SK-N-SH (cell line): ENCODE results near the gene TNFAIP3. TPM values are rescaled to one million over a fixed set of nuclear protein-coding genes. Genes with fewer than 3 reads are reported as not detected.

Experiments used
- CTCF ChIA-PET: fragments of 300-600, 350-600 bp; formaldehyde crosslinking; extraction: SDS; loops from one replicate; lab custom pipeline; 2021; lab: Yijun Ruan, JAX
- POLR2A ChIA-PET: fragments of 350-600 bp; sonication (Branson Sonifier 250); formaldehyde crosslinking; extraction: SDS; loops from one replicate; lab custom pipeline; 2020; ENCODE audit warnings: antibody characterized with exemption, inconsistent platforms; lab: Yijun Ruan, JAX
- DNase-seq: peaks from one replicate; pipeline ENCODE4 v3.0.0; 2012
- H2AFZ ChIP-seq: fragments of 200-600 bp; sonication (generic); 2 replicates; pipeline ENCODE4 v1.8.1; 2016; ENCODE audit warnings: antibody characterized with exemption, mild to moderate bottlenecking, low read depth
- H3F3A ChIP-seq: fragments of 200-600 bp; sonication (generic); replicated peaks from 2 replicates; pipeline ENCODE3; 2016; ENCODE audit warnings: antibody characterized with exemption, mild to moderate bottlenecking; ENCODE audit not compliant: insufficient read depth
- H3K27ac ChIP-seq, 2 experiments: fragments of 200-500 bp in 1 of 2; fragments of 200-600 bp in 1 of 2; sonication (Bioruptor generic) in 1 of 2; sonication (generic), shearing (Covaris generic) in 1 of 2; 2 replicates each; pipeline versions ENCODE4 v1.5.1 to v1.6.1; 2014 to 2016; ENCODE audit warnings: low read depth in 2 of 2, inconsistent platforms in 1 of 2, low read length in 1 of 2, mild to moderate bottlenecking in 1 of 2, mixed read lengths in 1 of 2
- H3K27me3 ChIP-seq: fragments of 200-600 bp; sonication (generic), shearing (Covaris generic); 2 replicates; pipeline ENCODE4 v1.6.1; 2016; ENCODE audit warnings: mixed run types; ENCODE audit not compliant: insufficient read depth
- H3K36me3 ChIP-seq, 2 experiments: fragments of 200-500 bp in 1 of 2; fragments of 200-600 bp in 1 of 2; sonication (Bioruptor generic) in 1 of 2; sonication (generic) in 1 of 2; replicated peaks in 1 of 2; 2 replicates each; pipeline versions ENCODE3 to v1.5.1; 2014 to 2016; ENCODE audit warnings: low read length in 1 of 2, mild to moderate bottlenecking in 1 of 2; ENCODE audit not compliant: insufficient read depth in 2 of 2, control insufficient read depth in 1 of 2
- H3K4me1 ChIP-seq, 2 experiments: fragments of 200-500 bp in 1 of 2; fragments of 200-600 bp in 1 of 2; sonication (Bioruptor generic) in 1 of 2; sonication (generic), shearing (Covaris generic) in 1 of 2; 2 replicates each; pipeline versions ENCODE4 v1.5.1 to v1.6.1; 2014 to 2016; ENCODE audit warnings: low read depth in 1 of 2, low read length in 1 of 2, mixed run types in 1 of 2; ENCODE audit not compliant: insufficient read depth in 2 of 2, control insufficient read depth in 1 of 2
- H3K4me2 ChIP-seq: fragments of 200-600 bp; sonication (generic), shearing (Covaris generic); 2 replicates; pipeline ENCODE4 v1.6.1; 2017; ENCODE audit warnings: mixed run types
- H3K4me3 ChIP-seq, 2 experiments: fragments of 200-500 bp in 1 of 2; fragments of 200-600 bp in 1 of 2; sonication (Bioruptor generic) in 1 of 2; sonication (generic), shearing (Covaris generic) in 1 of 2; 2 replicates each; pipeline versions ENCODE4 v1.5.1 to v1.8.1; 2014 to 2016; ENCODE audit warnings: low read depth in 2 of 2, inconsistent platforms in 1 of 2, low read length in 1 of 2, mild to moderate bottlenecking in 1 of 2, mixed read lengths in 1 of 2, moderate library complexity in 1 of 2
- H3K79me2 ChIP-seq: fragments of 200-600 bp; sonication (generic); 2 replicates; pipeline ENCODE4 v1.8.1; 2017; ENCODE audit warnings: mild to moderate bottlenecking; ENCODE audit not compliant: insufficient read depth
- H3K9ac ChIP-seq: fragments of 200-600 bp; sonication (generic); 2 replicates; pipeline ENCODE4 v1.6.1; 2017; ENCODE audit warnings: mixed run types
- H3K9me2 ChIP-seq: fragments of 200-600 bp; sonication (generic); 2 replicates; pipeline ENCODE4 v1.6.1; 2017; ENCODE audit warnings: mixed run types
- H3K9me3 ChIP-seq: fragments of 200-600 bp; sonication (generic); 2 replicates; pipeline ENCODE4 v1.6.1; 2017; ENCODE audit warnings: mixed run types, mild to moderate bottlenecking, moderate library complexity
- H4K20me1 ChIP-seq: fragments of 200-600 bp; sonication (generic); 2 replicates; pipeline ENCODE4 v1.6.1; 2017; ENCODE audit warnings: mild to moderate bottlenecking, mixed run types; ENCODE audit not compliant: insufficient read depth
- CHD2 ChIP-seq: fragments of 150-350 bp; IDR thresholded peaks from 2 replicates; pipeline ENCODE4 v1.6.1; 2018; ENCODE audit warnings: low read length; ENCODE audit not compliant: partially characterized antibody
- FOXM1 ChIP-seq: IDR thresholded peaks from 2 replicates; pipeline ENCODE4 v1.4.0; 2012; ENCODE audit warnings: low read depth, mild to moderate bottlenecking
- GABPA ChIP-seq: IDR thresholded peaks from 2 replicates; pipeline ENCODE4 v1.4.0; 2012; ENCODE audit warnings: low read depth, mild to moderate bottlenecking
- NRF1 ChIP-seq: IDR thresholded peaks from 2 replicates; pipeline ENCODE4 v1.6.1; 2012; ENCODE audit warnings: low read depth, mild to moderate bottlenecking, low read length
- RAD21 ChIP-seq: IDR thresholded peaks from 2 replicates; pipeline ENCODE4 v1.6.1; 2012; ENCODE audit warnings: mild to moderate bottlenecking, low read length
- RCOR1 ChIP-seq: fragments of 150-350 bp; IDR thresholded peaks from 2 replicates; pipeline ENCODE4 v1.6.1; 2017; ENCODE audit warnings: antibody characterized with exemption, low read length
- REST ChIP-seq: IDR thresholded peaks from 2 replicates; pipeline ENCODE4 v1.6.1; 2012; ENCODE audit warnings: mild to moderate bottlenecking, low read depth, low read length, moderate library complexity
- RFX5 ChIP-seq: IDR thresholded peaks from 2 replicates; pipeline ENCODE4 v1.6.1; 2012; ENCODE audit warnings: mild to moderate bottlenecking, improper control_type of control experiment, low read length
- USF1 ChIP-seq: IDR thresholded peaks from 2 replicates; pipeline ENCODE4 v1.4.0; 2012; ENCODE audit warnings: low read depth, borderline replicate concordance
- WGBS: methylation state at CpG from one replicate; pipeline ENCODE4 v1.1.6; 2017; ENCODE audit warnings: low lambda C conversion rate; 5-methylcytosine and 5-hydroxymethylcytosine counted together
- polyA plus RNA-seq, 3 experiments: library from polyadenylated mRNA; depleted of rRNA; stranded (reverse); fragments of >200 nt; gene quantifications; 2 replicates each; pipeline ENCODE4 v1.2.3, GENCODE V29; 2012

TNFAIP3 gene
- polyA plus RNA-seq, 1 of the 3 experiments (the other 2 are of a cell fraction) = 1.0 TPM

GRCh38 chr6:137878029-137878428, 11.0 kb downstream of the TNFAIP3 start:
- Histone ChIP-seq H3K79me2 (no peaks in the 10 kb centered on the region), H3K4me1 (no peaks in the 10 kb centered on the region), H3K9me3 (no peaks in the 10 kb centered on the region), H3K27me3 (no peaks in the 10 kb centered on the region), H3K4me3 (no peak overlapping the region), H2AFZ (no peak overlapping the region), H3K27ac (no peak overlapping the region), H3K9ac (no peak overlapping the region), H3K36me3 (no peaks in the 10 kb centered on the region), H4K20me1 (no peaks in the 10 kb centered on the region), H3F3A (no peaks in the 10 kb centered on the region), H3K4me2 (no peak overlapping the region), H3K9me2 (no peaks in the 10 kb centered on the region)
- ChIA-PET CTCF (interaction anchor here (2.6 kb wide), 1 partner anchor 11 kb away, joined by 15 read pairs; the partner anchor contains the start of gene TNFAIP3), POLR2A (no interaction called here)
- 90% methylated on average over 2 of the region's 2 CpGs for WGBS
- no peak for DNase-seq
- TF ChIP-seq USF1 (no peak), GABPA (no peak)

GRCh38 chr6:137878486-137879285, 11.6 kb downstream of the TNFAIP3 start:
- peak; percentile 36 for DNase-seq
- Histone ChIP-seq H3K27ac (no peak overlapping the region), H3K9me2 (no peaks in the 10 kb centered on the region)
- CTCF ChIA-PET = interaction anchor here (2.6 kb wide), 1 partner anchor 12 kb away, joined by 15 read pairs; the partner anchor contains the start of gene TNFAIP3
- no peak for TF ChIP-seq RFX5
- TF ChIP-seq GABPA = no peak
- TF ChIP-seq NRF1 = no peak
- TF ChIP-seq CHD2 = no peak
- no peak for TF ChIP-seq RCOR1
- TF ChIP-seq REST = no peak
- TF ChIP-seq RAD21 = no peak
- no peak for TF ChIP-seq FOXM1
- TF ChIP-seq, all 33 proteins: peak for 0
- no peak overlapping the region for H3K4me2 ChIP-seq
- no peaks in the 10 kb centered on the region for H3K79me2 ChIP-seq
- H3F3A ChIP-seq = no peaks in the 10 kb centered on the region
- no peaks in the 10 kb centered on the region for H3K4me1 ChIP-seq
- H3K36me3 ChIP-seq = no peaks in the 10 kb centered on the region
- no peaks in the 10 kb centered on the region for H3K27me3 ChIP-seq
- WGBS = 78% methylated on average over 27 of the region's 33 CpGs
- no peaks in the 10 kb centered on the region for H4K20me1 ChIP-seq
- H3K9me3 ChIP-seq = no peaks in the 10 kb centered on the region
- H3K4me3 ChIP-seq = no peak overlapping the region
- H3K9ac ChIP-seq = no peak overlapping the region
- no peak overlapping the region for H2AFZ ChIP-seq
- POLR2A ChIA-PET = no interaction called here
